GM19025 (cell line): ENCODE results near the gene SRRM2.

Source experiments
- ATAC-seq: cut with Tn5 transposase; IDR thresholded peaks from one replicate; pipeline ENCODE4 v1.9.1; 2021; ENCODE audit warnings: mild to moderate bottlenecking, low read depth, moderate library complexity; ENCODE audit not compliant: unreplicated experiment

The SRRM2 gene

DNA sequence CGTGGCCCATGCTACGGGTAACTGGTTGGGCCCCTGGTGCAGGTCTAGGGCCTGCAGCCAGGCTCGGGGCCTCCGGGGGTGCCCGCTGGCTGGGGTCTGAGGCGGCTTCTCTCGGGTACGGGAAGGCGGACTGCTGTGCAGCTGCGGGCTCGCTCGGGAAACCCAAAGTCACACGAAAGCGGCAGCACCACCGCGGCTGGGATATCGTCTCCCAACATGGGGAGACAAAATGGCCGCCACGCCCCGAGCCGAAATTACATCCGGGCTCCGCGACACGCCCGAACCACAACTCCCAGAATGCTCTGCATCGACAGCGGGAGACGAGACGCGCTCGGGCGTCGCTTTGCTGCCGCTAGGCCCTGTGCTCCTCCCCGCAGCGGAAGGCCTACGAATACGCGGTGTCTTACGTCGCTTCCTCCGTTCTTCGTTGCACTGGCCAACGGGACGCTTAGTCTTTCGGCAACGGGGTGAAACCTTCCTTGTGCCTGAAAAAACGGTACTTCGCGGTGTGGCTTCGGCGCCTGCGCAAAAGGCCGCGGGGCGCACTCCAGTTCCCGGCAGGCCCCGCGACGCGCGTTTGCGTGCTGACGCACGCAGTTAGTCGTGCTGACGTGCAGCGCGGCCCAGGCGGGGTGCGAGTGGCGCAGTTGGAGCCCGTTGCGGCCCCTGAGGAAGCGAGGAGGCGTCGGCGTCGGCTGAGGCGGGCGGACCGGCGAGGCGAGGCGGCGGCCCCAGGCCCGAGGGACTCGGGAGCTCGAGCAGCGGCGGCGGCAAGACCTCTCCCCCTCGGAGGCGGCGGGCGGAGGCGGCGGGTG, at the start of gene SRRM2:
TSS of gene SRRM2 (plus strand) at position 604 of the 815 bp plus-strand sequence. CDS start 3,727 bp downstream, outside the sequence.
- ATAC-seq: peak; percentile 72

GRCh38 chr16:2702871-2703745, 49.3 kb upstream of the SRRM2 start:
- ATAC-seq: no peak

DNA sequence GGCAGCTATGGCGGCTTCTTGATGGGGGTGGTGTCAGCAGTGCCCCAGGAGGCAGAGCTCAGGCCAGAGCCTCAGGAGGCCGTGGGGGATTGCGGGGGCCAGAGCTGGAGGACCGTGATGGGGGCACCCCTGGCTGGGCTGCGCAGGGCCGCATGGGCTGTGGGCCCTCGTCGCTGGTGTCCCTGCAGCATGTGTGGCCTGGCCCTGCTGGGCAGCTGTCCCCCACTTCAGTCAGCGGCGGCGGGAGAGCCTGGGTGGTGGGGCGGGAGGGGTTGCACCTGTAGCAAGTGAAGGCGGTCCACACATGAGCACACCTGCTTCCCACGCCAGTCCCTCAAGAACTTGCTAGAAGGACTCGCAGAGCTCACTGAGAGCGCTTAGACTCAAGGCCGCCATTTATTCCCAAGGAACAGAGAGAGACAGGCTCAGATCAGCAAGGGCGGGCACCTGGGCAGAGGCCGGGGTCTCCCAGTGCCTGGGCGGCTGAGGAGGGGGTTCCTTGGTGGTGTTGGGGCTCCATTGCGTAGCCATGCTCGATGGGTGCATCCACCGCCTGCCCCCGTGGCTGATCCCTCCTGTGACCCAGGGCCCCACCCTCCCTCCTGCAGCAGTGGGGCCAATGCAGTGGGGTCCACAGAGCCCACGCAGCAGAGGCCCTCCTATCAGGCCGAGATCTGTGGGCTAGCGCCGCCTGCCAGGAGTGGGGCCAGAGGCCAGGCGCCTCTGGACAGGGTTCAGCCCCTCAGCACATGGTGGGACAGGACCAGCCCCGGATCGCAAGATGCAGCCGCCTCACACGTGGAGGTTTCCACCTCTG, 48.1 kb upstream of the SRRM2 start:
- no peak for ATAC-seq

- ATAC-seq: no peak
Observed at GRCh38 chr16:2704983-2705275, 47.5 kb upstream of the SRRM2 start.

DNA sequence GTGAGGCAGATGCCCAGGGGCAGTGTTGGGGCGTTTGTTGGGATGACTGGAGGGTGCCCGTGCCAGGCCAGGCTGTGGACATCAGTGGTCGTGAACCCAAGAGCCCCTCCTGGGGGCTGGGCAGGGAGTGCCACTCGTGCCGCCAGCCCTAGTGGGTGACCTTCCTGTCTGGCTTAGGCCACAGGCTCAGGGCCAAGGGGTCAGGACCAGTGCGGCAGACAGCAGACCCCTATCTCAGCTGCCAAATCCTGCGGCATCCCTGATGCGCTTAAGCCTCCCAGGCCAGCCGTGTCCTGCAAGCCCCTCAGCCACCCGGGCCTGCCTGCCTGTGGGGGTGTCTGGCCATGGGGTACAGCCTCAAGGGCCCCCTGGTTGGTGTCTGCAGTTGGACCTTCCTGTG, 47.1 kb upstream of the SRRM2 start:
- ATAC-seq: no peak

DNA sequence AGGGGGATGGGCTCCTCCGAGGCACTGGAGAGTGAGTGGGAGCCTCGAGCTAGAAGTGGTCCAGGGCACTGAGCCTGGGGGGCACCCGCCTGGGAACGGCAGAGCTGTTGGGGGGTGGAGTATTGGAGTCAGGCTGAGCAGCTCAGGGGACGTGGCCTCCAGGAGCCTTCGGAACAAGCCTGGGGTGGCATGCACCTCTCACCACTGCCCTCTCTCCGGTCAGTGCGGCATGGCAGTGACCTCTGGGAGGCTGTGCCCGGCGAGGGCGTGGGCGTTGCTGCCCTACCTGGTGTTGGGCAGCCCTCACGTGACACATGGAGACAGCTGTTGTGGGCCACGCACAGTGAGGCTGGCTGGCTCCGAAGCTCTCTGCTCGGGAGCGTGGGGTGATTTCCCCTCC, 46.4 kb upstream of the SRRM2 start:
- no peak for ATAC-seq

- no peak for ATAC-seq
Observed at GRCh38 chr16:2706611-2707311, 45.7 kb upstream of the SRRM2 start.

GRCh38 chr16:2707368-2708289, 44.8 kb upstream of the SRRM2 start:
- no peak for ATAC-seq

GRCh38 chr16:2708290-2708639, 44.2 kb upstream of the SRRM2 start:
- no peak for ATAC-seq

- ATAC-seq: no peak
Observed at GRCh38 chr16:2708955-2709587, 43.4 kb upstream of the SRRM2 start.

- no peak for ATAC-seq
Observed at GRCh38 chr16:2709588-2709984, 42.9 kb upstream of the SRRM2 start.

DNA sequence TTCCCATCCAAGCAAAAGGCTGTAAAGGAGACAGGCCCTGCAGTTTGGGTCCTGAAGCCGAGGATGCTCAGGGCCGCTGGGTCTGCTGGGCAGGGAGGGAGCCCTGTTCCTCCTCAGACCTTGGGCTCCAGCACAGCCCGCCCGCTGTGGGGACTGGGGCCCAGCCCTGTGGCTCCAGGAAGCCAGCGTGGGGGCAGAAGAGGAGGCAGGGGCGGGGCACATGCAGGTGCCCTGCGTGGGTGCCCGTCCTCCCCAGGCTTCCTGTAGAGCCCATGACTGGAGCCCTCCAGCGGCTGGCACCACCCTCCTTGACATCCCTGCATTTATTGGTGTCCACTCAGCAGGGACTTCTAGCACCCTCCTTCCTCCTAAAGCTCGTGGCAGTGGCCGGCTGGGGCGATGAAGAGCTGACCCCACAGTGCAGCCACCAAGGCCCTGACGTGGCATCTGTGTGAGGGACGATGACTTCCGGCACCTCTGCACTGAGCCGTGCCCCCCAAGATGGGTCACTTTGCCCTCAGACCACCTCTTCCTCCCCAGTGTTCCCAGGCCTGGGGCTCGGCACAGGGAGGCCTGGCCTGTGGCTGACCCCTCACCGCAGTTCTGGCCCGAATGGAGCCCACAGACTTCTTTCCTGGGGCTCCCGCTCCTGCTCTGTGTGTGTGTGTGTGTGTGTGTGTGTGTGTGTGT, 42.3 kb upstream of the SRRM2 start:
- ATAC-seq: no peak

GRCh38 chr16:2710711-2711231, 41.7 kb upstream of the SRRM2 start:
- no peak for ATAC-seq

DNA sequence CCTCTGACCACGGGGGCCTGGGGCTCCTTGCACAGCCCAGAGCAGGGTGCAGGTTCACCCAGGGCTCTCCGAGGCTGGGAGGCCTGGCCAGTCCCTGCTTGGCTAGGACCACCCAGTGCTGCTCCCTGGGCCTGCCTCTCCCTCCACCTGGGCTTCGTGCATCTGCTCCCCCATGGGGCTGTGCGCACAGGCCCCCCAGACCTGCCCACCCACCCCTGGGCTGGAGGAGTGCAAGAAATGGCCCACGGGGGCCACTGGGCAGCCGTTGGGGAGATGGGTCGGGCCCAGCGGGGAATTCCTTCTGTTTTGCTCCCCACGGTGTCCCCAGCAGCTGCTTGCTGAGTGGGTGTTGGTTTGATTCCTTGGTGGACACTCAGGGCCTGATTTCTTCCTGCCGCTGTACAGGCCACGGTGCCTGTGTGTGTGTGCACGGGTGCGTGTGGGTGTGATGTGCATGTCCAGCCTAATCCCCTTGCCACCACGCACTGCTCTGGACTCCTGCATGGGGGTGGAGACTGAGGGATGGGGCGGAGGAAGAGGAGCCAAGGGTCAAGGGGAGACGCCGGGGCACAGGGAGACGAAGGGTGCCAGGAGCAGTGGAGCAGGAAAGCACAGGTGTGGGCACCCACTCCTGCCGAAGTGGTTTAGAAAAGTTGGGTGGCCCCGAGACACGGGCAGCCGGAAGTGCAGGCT, 40.9 kb upstream of the SRRM2 start:
- no peak for ATAC-seq

DNA sequence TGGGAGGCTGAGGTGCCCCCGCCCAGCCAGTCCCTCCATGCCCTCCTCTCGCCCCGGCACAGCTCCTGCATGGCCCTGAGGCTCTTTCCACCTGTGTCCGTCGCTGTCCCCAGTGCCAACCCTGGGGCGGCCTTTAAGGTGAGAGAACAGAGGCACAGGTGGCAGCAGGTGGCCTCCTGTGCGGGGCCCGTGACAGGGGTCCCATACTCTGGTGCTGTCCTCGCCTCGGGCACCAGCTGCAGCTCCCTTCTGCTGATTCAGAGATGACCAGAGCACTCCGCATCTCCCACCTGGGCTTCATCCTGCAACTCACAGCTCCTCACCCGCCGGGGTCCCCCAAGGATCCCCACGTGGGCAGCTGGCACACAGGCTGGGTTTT, 40.4 kb upstream of the SRRM2 start:
- no peak for ATAC-seq

GRCh38 chr16:2712546-2712945, 39.9 kb upstream of the SRRM2 start:
- ATAC-seq: no peak

DNA sequence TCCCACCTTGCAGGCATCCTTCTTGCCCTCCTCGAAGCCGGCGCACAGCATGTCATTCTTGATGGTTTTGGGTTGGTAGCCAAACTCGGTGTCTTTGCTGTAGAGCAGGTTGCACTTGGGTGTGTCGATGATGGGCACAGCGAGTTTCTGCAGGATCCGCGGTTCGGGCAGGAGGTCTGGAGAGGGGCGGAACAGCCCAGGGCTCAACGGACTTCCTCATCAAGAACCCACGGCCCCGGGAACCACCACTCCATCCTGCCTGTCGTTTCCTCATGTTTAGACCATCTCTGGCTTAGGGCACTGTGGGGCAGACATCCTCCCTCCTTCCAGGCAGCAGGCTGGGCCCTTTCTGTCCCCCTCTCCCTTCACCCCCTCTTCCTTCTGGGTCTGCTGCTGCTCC, 38.9 kb upstream of the SRRM2 start:
- ATAC-seq: no peak
